Glutamatergic neuron (in vitro differentiated cells): ENCODE results near the gene SERTM1. TPM values are rescaled to one million over a fixed set of nuclear protein-coding genes. Genes with fewer than 3 reads are reported as not detected.

Experiments used
- DNase-seq: peaks from one replicate; pipeline ENCODE4 v3.0.0; 2022
- H3K27ac Mint-ChIP-seq: one replicate; pipeline ENCODE4 v1.8.0; 2020; ENCODE audit warnings: mild to moderate bottlenecking, mixed read lengths, inconsistent platforms; ENCODE audit not compliant: unreplicated experiment
- H3K27me3 Mint-ChIP-seq: one replicate; pipeline ENCODE4 v1.8.0; 2020; ENCODE audit warnings: mild to moderate bottlenecking, moderate library complexity, mixed read lengths, inconsistent platforms; ENCODE audit not compliant: unreplicated experiment
- H3K36me3 Mint-ChIP-seq: one replicate; pipeline ENCODE4 v1.8.0; 2020; ENCODE audit warnings: mild to moderate bottlenecking, mixed read lengths, inconsistent platforms; ENCODE audit not compliant: unreplicated experiment
- H3K4me1 Mint-ChIP-seq: one replicate; pipeline ENCODE4 v1.8.0; 2020; ENCODE audit warnings: mild to moderate bottlenecking, low read depth, mixed read lengths, inconsistent platforms; ENCODE audit not compliant: unreplicated experiment
- H3K4me3 Mint-ChIP-seq: one replicate; pipeline ENCODE4 v1.8.0; 2020; ENCODE audit warnings: mild to moderate bottlenecking, mixed read lengths, inconsistent platforms; ENCODE audit not compliant: unreplicated experiment
- H3K9me3 Mint-ChIP-seq: one replicate; pipeline ENCODE4 v1.8.0; 2020; ENCODE audit warnings: mild to moderate bottlenecking, moderate library complexity, mixed read lengths, inconsistent platforms; ENCODE audit not compliant: unreplicated experiment
- total RNA-seq: library from RNA; stranded (reverse); fragmentation: NEBNext Ultra II Directional; extraction: Animal tissue kit (Norgen Biotek cat#: 25700); gene quantifications from one replicate; pipeline ENCODE4 v1.2.1, GENCODE V29; 2021; ENCODE audit not compliant: unreplicated experiment
- TF ChIP-seq, protein P1 (sequence below): fragments of 200-600 bp; sonication (generic); IDR thresholded peaks from one replicate; pipeline ENCODE4 v1.5.0; 2021; ENCODE audit not compliant: partially characterized antibody, unreplicated experiment

SERTM1 gene
- total RNA-seq, 1 donor from 2014 or later = 0.88 TPM

DNA sequence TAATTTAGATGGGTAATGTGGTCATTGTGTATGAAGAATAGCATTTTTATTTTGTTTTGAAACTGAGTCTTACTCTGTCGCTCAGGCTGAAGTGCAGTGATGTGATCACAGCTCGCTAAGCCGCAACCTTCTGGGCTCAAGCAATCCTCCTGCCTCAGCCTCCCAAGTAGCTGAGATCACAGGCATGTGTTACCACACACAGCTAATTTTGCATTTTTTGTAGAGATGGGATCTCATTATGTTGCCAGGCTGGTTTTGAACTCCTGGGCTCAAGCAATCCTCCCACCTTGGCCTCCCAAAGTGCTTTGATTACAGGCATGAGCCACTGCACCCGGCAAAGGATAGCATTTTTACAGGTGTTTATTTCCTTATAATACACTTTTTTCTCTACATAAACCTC lies 36.6 kb downstream of the SERTM1 start:
- no peak for DNase-seq
- peaks cover 4% of the 10 kb centered on the region for H3K27me3 Mint-ChIP-seq
- peaks cover 5% of the 10 kb centered on the region for H3K36me3 Mint-ChIP-seq
- no peaks in the 10 kb centered on the region for H3K4me1 Mint-ChIP-seq
- TF ChIP-seq, protein P1, sequence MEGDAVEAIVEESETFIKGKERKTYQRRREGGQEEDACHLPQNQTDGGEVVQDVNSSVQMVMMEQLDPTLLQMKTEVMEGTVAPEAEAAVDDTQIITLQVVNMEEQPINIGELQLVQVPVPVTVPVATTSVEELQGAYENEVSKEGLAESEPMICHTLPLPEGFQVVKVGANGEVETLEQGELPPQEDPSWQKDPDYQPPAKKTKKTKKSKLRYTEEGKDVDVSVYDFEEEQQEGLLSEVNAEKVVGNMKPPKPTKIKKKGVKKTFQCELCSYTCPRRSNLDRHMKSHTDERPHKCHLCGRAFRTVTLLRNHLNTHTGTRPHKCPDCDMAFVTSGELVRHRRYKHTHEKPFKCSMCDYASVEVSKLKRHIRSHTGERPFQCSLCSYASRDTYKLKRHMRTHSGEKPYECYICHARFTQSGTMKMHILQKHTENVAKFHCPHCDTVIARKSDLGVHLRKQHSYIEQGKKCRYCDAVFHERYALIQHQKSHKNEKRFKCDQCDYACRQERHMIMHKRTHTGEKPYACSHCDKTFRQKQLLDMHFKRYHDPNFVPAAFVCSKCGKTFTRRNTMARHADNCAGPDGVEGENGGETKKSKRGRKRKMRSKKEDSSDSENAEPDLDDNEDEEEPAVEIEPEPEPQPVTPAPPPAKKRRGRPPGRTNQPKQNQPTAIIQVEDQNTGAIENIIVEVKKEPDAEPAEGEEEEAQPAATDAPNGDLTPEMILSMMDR = no peak
- no peak overlapping the region for H3K27ac Mint-ChIP-seq
- H3K9me3 Mint-ChIP-seq = peaks cover 2% of the 10 kb centered on the region
- no peak overlapping the region for H3K4me3 Mint-ChIP-seq

DNA sequence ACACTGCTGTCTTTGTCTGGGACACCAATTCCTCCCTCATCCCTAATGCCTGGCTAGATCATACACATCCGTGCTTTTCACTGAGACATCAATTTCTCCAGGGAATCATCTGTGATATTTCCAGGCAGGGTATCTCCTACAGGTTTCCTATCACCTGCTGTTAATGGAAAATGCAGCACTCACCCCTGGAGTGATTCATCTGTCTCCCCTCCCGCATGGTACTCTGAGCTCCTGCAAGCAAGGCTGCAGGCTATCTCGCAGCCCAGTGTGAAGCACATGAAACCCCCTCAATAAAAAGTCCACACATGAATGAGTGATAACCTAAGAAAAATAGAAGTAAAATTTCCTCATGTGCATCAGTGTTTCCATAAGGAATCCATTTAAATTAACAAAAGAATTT lies 38.5 kb downstream of the SERTM1 start:
- no peaks in the 10 kb centered on the region for H3K4me1 Mint-ChIP-seq
- peaks cover 2% of the 10 kb centered on the region for H3K9me3 Mint-ChIP-seq
- no peak overlapping the region for H3K27ac Mint-ChIP-seq
- H3K27me3 Mint-ChIP-seq = peaks cover 4% of the 10 kb centered on the region
- DNase-seq = no peak
- no peak overlapping the region for H3K4me3 Mint-ChIP-seq
- TF ChIP-seq, protein P1 = no peak
- peaks cover 5% of the 10 kb centered on the region for H3K36me3 Mint-ChIP-seq

DNA sequence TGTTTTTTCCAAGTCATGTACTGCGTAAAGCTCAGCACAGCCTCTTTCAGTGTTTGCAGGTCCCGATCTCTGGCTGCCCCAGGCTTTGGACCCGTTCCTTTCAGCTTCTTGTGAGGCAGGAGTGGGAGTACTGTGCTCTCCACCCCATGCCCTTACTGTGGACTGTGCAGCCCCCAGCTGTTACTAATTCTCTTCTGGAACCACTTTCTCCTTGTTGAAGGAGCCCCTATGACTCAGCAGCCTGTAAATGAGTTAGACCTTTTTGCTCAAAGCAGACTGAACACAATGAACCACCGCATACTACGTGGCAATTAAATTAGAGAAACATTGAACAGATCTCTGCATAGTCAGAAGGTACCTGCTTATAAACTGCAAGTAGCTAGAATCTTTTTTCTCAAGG lies 39.0 kb downstream of the SERTM1 start:
- Mint-ChIP-seq H3K4me3 (no peak overlapping the region), H3K9me3 (peaks cover 2% of the 10 kb centered on the region), H3K4me1 (no peaks in the 10 kb centered on the region), H3K27me3 (peaks cover 4% of the 10 kb centered on the region), H3K27ac (no peak overlapping the region), H3K36me3 (peaks cover 5% of the 10 kb centered on the region)
- no peak for DNase-seq
- TF ChIP-seq, protein P1 = no peak

DNA sequence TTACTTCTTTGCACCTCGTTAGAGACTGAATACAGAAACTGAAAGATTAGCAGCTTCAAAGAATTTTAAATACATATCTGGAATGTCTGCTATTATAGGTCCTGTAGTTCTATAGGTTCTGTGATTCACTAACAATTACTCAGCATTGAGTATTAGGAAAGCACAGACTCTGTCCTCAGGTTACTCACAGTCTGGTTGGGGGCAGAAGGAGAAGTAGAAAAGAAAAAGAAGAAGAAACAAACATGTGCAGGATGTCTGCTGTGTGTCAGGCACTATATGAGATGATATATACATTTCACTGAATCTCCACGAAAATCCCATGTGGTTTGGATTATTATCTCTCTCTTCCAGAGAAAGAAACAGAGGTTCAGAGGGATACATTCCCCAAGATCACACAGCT lies 40.1 kb downstream of the SERTM1 start:
- H3K4me1 Mint-ChIP-seq = no peaks in the 10 kb centered on the region
- no peak overlapping the region for H3K4me3 Mint-ChIP-seq
- H3K36me3 Mint-ChIP-seq = peaks cover 5% of the 10 kb centered on the region
- TF ChIP-seq, protein P1 = no peak
- H3K9me3 Mint-ChIP-seq = peaks cover 2% of the 10 kb centered on the region
- no peak overlapping the region for H3K27ac Mint-ChIP-seq
- DNase-seq = no peak
- peaks cover 4% of the 10 kb centered on the region for H3K27me3 Mint-ChIP-seq

DNA sequence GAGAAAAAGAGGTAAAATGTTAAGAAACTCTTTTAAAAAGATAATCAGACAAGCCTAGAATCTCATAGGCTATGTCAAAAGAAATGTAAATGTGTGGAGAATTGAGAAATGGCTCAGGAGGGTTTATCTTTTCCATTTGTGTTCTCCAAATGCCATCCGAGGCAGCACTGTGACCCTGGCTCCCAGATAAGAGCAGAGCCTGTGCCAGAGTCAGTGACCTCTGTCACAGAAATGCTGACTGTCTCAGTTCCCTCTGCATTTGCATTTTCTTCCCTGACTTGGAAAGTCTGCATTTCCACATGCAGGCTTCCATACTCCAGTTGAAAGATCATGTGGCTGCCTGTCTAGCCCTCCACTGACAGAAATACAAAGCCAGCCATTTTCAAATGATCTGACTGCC lies 42.0 kb downstream of the SERTM1 start:
- Mint-ChIP-seq H3K4me1 (no peaks in the 10 kb centered on the region), H3K9me3 (peaks cover 2% of the 10 kb centered on the region), H3K36me3 (peaks cover 5% of the 10 kb centered on the region), H3K27me3 (peaks cover 4% of the 10 kb centered on the region), H3K4me3 (no peak overlapping the region), H3K27ac (no peak overlapping the region)
- no peak for DNase-seq
- TF ChIP-seq, protein P1 = no peak
